Measurements from ENCODE around the gene SLITRK5.

GRCh38 chr13:87671031-87671752, at the start of gene SLITRK5:
- TF ChIP-seq CTCF (IDR thresholded peaks at IDR 0.05), result peak; percentile 41 to 82 (median 75)
- TF ChIP-seq POLR2A (IDR thresholded peaks at IDR 0.05), result no peak

Measured in transverse colon (tissue), 3 donors.